SK-N-MC (cell line): Measurements from ENCODE around the gene CGGBP1.

Experiments
- DNase-seq: peaks from one replicate; pipeline ENCODE4 v3.0.0-alpha.2; 2011; ENCODE audit warnings: low read depth, low spot score
- H3K27ac ChIP-seq: fragments of 200-600 bp; sonication (generic); 2 replicates; pipeline ENCODE4 v1.5.1; 2016; ENCODE audit warnings: mixed run types
- H3K36me3 ChIP-seq: fragments of 200-600 bp; sonication (generic); 2 replicates; pipeline ENCODE4 v1.6.1; 2017; ENCODE audit warnings: antibody characterized with exemption, low read length, mixed read lengths; ENCODE audit not compliant: insufficient read depth
- H3K4me3 ChIP-seq: fragments of 200-600 bp; sonication (generic); 2 replicates; pipeline ENCODE4 v1.5.1; 2016
- H3K9ac ChIP-seq: fragments of 200-600 bp; sonication (generic); 2 replicates; pipeline ENCODE4 v1.8.0; 2017; ENCODE audit warnings: mixed run types, mixed read lengths; ENCODE audit not compliant: insufficient read length
- H3K9me3 ChIP-seq: fragments of 200-600 bp; sonication (generic); 2 replicates; pipeline ENCODE4 v1.6.1; 2017; ENCODE audit warnings: low read depth, mild to moderate bottlenecking, antibody characterized with exemption, low read length, moderate library complexity, mixed read lengths
- EZH2 ChIP-seq: fragments of 200-600 bp; sonication (generic); IDR thresholded peaks from one replicate; pipeline ENCODE4 v1.6.1; 2017; ENCODE audit warnings: antibody characterized with exemption
- FOXP2 ChIP-seq: optimal IDR thresholded peaks from 2 replicates; pipeline ENCODE3; 2011; ENCODE audit warnings: mild to moderate bottlenecking, moderate library complexity; ENCODE audit not compliant: insufficient read depth; ENCODE audit errors: extremely low read length, control extremely low read depth
- POLR2AphosphoS5 ChIP-seq: IDR thresholded peaks from 2 replicates; pipeline ENCODE4 v1.6.1; 2012; ENCODE audit warnings: mild to moderate bottlenecking, low read depth, low read length, borderline replicate concordance

CGGBP1 gene, protein sequence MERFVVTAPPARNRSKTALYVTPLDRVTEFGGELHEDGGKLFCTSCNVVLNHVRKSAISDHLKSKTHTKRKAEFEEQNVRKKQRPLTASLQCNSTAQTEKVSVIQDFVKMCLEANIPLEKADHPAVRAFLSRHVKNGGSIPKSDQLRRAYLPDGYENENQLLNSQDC

DNA sequence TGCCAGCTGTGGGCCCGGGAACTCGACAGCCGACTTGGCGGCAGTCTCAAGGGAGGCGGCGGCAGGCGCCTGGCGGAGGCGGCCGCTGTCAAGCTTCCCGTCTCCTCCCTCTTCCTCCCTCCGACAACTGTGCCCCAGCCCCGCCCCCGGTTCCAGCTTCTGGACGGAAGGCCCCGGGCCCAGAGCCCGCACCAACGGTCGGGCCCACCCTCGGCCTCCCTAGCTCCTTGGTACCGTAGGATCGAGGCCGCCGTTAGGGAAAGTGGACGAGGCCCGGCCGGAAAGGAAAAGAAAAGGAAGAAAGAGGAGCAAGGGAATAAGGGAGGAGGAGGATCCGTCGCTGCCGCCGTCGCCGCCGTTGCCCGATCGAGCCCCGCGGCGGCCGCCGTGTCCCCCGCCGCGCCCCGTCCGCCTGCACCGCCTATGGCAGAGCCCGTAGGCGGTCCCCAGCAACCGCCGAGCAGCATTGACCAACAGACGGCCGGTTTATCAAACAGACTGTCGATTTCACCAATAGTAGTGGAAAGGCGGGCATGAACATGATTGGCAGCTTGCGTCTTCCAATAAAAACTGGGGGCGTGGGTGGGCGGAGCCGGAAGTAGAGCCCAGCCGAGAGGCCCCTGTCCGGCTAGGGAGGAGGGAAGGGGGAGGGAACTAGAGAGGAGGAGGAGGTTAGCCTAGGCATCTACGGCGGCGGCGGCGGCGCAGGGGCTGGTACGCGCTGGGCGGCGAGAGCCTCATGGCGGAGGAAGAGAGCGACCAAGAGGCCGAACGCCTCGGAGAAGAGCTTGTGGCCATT, at the start of gene CGGBP1, which contains the start of gene ZNF654:
Gene CGGBP1 (minus strand): TSS at position 425 of the 799 bp plus-strand sequence. CDS start 3,029 bp downstream, outside the sequence.
Gene ZNF654 (plus strand): TSS at position 675 of the 799 bp plus-strand sequence. CDS start 65 bp downstream, at position 740.
- no peak for TF ChIP-seq FOXP2
- peak; percentile 86 for TF ChIP-seq POLR2AphosphoS5
- peak within 1 kb of the TSS; percentile 92 for H3K9ac ChIP-seq
- H3K27ac ChIP-seq, result peak within 1 kb of the TSS; percentile 97
- H3K36me3 ChIP-seq, result peaks cover 49% of the 10 kb centered on the region
- no peaks in the 10 kb centered on the region for H3K9me3 ChIP-seq
- peak; percentile 95 for DNase-seq
- H3K4me3 ChIP-seq, result peak within 1 kb of the TSS; percentile 95

DNA sequence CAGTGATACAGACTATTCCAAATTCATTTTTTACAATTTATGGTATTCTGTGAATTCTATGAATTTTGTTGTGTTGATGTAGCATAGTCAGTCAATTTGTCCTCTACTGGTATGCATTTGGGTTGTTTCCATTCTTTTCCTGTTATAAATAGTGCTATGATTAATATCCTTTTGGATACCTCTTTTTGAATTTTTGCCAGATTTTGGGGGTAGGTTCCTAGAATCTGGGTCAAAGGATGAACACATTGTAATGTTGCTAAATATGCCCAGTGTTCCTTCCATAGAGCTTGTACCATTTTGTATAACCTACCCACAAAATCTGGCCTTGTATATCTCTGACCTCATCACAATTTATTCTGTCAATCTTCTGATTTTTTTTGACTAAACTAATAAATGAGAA, 46.5 kb upstream of the CGGBP1 start:
- H3K9me3 ChIP-seq, result peaks cover 14% of the 10 kb centered on the region; the same call in 1 of the 2 replicates
- peaks cover 46% of the 10 kb centered on the region for H3K36me3 ChIP-seq
- H3K27ac ChIP-seq, result no peak overlapping the region
- no peak overlapping the region for H3K4me3 ChIP-seq
- TF ChIP-seq EZH2, result no peak
- TF ChIP-seq FOXP2, result no peak
- TF ChIP-seq POLR2AphosphoS5, result no peak
- H3K9ac ChIP-seq, result no peak overlapping the region
- DNase-seq, result no peak

DNA sequence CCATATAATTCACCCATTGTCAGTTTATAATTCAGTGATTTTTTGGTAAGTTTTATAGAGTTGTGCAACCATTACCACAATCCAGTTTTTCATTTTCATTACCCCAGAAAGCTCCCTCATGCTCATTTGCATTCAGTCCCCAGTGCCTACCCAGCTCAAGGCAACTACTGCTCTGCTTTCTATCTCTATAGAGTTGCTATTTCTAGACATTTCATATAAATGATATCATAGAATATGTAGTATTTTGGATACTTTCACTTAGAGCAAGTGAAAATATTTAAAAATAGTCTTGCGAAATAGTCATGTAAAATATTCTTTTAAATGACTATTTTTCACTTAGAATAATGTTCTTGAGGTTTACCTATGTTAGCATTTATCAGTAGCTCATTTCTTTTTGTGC, 42.3 kb upstream of the CGGBP1 start:
- Histone ChIP-seq H3K4me3 (no peak overlapping the region), H3K9me3 (peaks cover 14% of the 10 kb centered on the region; the same call in 1 of the 2 replicates), H3K36me3 (peaks cover 39% of the 10 kb centered on the region), H3K9ac (no peak overlapping the region), H3K27ac (no peak overlapping the region)
- no peak for TF ChIP-seq EZH2
- no peak for TF ChIP-seq FOXP2
- TF ChIP-seq POLR2AphosphoS5, result no peak
- no peak for DNase-seq

DNA sequence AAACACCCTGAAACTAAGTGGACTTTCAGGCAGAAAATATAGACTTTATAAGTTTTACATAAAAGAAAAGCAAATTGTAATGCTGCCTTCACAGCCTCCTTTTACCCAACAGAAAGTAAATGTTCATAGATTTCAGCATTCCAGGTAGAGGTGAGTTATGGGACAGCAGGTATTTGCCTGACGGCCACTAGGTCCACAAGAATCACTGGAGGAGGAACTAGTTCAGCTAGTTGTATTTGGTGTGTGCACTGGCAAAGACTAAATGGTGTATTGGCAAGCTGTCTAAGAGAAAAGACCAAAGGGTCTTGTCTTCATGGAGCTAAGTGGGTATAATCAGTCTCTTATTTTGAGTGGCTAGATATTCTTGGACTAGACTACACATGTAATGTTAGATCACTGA, 34.5 kb upstream of the CGGBP1 start:
- peaks cover 9% of the 10 kb centered on the region for H3K9me3 ChIP-seq
- DNase-seq, result no peak
- no peak for TF ChIP-seq EZH2
- no peak for TF ChIP-seq FOXP2
- TF ChIP-seq POLR2AphosphoS5, result no peak
- H3K9ac ChIP-seq, result no peak overlapping the region
- peaks cover 69% of the 10 kb centered on the region for H3K36me3 ChIP-seq
- no peak overlapping the region for H3K4me3 ChIP-seq
- no peak overlapping the region for H3K27ac ChIP-seq

DNA sequence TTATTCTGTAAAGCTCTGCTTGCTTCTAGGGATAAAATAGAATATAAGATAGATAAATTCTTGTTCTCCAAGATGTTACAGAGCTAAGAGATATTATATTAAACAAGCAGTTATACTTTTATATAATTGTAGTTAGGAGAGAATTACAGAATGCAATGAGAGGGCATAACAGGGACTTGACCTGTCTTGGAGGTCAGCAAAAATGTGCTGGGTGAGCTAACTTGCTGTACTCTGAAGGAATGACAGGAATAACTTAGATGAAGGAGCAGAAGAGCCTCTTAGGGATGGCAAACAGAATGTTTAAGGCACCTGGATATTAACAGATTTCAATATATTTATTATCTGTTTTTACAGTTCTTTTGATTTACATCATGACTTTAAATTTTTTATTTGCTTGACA, 33.5 kb upstream of the CGGBP1 start:
- DNase-seq, result no peak
- Histone ChIP-seq H3K36me3 (peaks cover 77% of the 10 kb centered on the region), H3K9me3 (peaks cover 15% of the 10 kb centered on the region), H3K27ac (no peak overlapping the region), H3K4me3 (no peak overlapping the region), H3K9ac (no peak overlapping the region)
- no peak for TF ChIP-seq POLR2AphosphoS5
- no peak for TF ChIP-seq EZH2
- TF ChIP-seq FOXP2, result no peak

DNA sequence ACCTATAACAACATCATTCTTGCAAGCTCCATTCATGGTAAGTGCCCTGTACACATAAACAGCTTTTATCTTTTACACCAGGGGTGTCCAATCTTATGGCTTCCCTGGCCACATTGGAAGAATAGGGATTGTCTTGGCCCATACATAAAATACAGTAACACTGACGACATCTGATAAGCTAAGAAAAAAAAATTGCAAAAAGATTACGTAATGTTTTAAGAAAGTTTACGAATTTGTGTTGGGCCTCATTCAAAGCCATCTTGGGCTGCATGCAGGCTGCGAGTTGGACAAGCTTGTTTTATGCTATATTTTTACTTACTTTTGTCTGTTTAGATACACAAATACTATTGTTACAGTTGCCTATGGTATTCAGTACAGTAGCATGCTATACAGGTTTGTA, 31.9 kb upstream of the CGGBP1 start:
- no peak overlapping the region for H3K4me3 ChIP-seq
- H3K9me3 ChIP-seq, result peaks cover 18% of the 10 kb centered on the region
- no peak overlapping the region for H3K9ac ChIP-seq
- DNase-seq, result no peak
- peaks cover 75% of the 10 kb centered on the region for H3K36me3 ChIP-seq
- TF ChIP-seq FOXP2, result no peak
- no peak for TF ChIP-seq POLR2AphosphoS5
- no peak for TF ChIP-seq EZH2
- H3K27ac ChIP-seq, result no peak overlapping the region

DNA sequence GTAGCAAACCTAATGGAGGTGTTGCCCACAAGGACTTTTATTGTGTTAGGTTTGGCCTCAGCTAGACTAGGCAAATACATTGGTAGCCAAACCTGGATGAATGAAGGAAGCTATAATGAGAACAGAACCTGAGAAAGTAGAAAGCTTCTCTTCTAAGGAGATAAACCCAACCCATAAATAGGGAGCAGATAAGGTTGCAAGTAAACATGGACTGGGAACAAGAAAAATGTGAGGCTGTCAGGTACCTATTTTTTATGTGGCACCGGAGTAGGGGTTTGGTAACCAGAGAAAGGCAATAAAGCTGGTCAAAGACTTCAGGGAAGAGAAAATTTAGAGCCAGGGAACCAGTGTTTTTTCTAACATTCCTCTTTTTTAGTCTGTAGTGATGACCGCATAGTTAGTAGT, 25.3 kb upstream of the CGGBP1 start:
- Histone ChIP-seq H3K9me3 (peaks cover 22% of the 10 kb centered on the region), H3K27ac (no peak overlapping the region), H3K36me3 (peaks cover 81% of the 10 kb centered on the region), H3K9ac (no peak overlapping the region), H3K4me3 (no peak overlapping the region)
- TF ChIP-seq FOXP2 (no peak), EZH2 (no peak), POLR2AphosphoS5 (no peak)
- no peak for DNase-seq

DNA sequence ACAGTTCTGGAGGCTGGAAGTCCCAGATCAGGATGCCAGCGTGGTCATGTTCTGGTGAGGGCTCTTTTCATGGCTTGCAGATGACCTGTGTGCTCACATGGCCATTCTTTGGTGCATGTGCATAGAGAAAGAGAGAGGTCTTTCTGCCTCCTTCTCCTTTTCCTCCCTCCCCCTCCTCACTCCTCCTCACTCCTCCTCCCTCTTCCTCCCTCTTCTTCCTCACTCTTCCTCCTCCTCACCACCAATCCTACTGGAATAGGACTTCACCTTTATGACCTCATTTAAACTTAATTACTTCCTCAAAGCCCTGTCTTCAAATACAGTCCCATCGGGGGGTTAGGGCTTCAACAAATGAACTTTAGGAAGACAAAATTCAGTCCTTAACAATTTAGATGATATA, 24.0 kb upstream of the CGGBP1 start:
- DNase-seq, result no peak
- no peak overlapping the region for H3K4me3 ChIP-seq
- no peak overlapping the region for H3K9ac ChIP-seq
- H3K36me3 ChIP-seq, result peaks cover 82% of the 10 kb centered on the region
- no peak overlapping the region for H3K27ac ChIP-seq
- TF ChIP-seq POLR2AphosphoS5, result no peak
- no peak for TF ChIP-seq EZH2
- TF ChIP-seq FOXP2, result no peak
- H3K9me3 ChIP-seq, result peaks cover 27% of the 10 kb centered on the region

DNA sequence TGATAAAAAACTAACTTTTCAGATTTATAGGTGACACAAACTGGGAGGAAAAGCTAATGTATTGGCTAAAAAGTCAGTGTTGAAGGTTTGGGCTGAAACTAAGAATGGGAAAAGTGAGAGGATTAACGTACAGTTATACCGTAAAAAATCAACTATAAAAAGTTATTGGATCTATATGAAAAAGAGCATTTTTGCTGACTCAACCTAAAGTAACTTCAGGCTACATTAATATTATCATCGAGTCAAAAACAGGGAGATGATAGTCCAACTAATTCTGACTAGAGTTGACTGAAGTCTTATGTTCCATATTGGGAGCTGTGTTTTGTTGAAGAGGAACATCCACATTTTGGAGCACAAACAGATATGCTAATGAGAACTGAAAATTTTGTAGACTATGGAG, 20.1 kb upstream of the CGGBP1 start:
- peaks cover 70% of the 10 kb centered on the region for H3K36me3 ChIP-seq
- TF ChIP-seq FOXP2, result no peak
- no peak for TF ChIP-seq EZH2
- TF ChIP-seq POLR2AphosphoS5, result no peak
- no peak overlapping the region for H3K27ac ChIP-seq
- H3K4me3 ChIP-seq, result no peak overlapping the region
- peaks cover 25% of the 10 kb centered on the region for H3K9me3 ChIP-seq
- no peak for DNase-seq
- H3K9ac ChIP-seq, result no peak overlapping the region
